Measurements from ENCODE around the gene PIP4K2C.
"Not testable (repeated sequence)": the region's sequence is repeated elsewhere in the genome, so short reads cannot be mapped to it uniquely, and the experiment has no call there.

PIP4K2C gene

DNA sequence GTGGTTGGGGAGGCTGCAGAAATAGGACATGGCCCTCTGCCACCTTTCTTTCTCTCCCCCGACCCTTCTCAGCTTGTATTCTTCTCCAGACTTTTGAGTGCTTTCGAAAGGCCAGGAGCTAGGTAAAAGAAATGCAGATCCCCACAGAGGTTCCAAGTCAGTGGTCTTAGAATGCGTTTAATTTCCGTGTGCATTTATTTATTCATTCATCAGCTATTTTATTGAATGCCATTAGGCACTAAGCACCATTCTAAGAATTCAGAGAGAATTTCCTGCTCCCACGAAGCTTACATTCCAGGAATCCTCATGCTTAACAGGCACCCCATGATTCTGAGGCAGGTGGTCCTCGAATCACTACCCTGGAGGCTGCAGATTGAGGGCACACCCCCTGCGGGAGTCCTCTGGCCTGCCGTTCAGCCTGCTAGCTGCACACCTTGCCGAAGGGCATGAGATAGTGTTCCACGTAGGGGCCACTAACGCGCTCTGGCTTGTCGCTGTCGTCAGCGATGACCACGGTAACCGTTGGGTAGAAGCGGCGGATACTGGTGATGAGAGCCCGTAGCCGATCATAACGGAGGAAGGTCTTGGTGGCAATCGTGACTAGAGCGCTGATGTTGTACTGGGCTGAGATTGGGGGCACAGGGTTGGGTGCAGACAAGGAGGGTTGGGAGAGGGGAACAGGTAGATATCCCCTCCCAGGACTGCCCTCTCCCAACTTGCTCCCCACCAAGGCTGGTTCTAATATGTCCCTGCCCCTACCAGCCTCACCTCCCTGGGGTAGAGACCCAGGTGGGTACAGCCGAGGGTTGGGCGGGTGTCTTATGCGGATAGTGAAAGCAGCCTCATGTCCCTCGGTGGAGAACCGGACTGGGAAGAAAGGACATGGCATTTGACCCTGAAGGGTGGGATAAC lies 37.5 kb downstream of the PIP4K2C start:
- no peak overlapping the region for H3K27ac ChIP-seq (ENCODE audit: insufficient read depth, low read depth, low read length, poor library complexity, severe bottlenecking)
- peaks cover 12% of the 10 kb centered on the region for H3K4me1 ChIP-seq (ENCODE audit: control insufficient read depth, insufficient read depth, low read length)
- peaks cover 100% of the 10 kb centered on the region for H3K27me3 ChIP-seq (ENCODE audit: control insufficient read depth, insufficient read depth, low read length, poor library complexity, severe bottlenecking)
- H3K36me3 ChIP-seq (ENCODE audit: control insufficient read depth, insufficient read depth, low read length): no peaks in the 10 kb centered on the region
- no peaks in the 10 kb centered on the region for H3K9me3 ChIP-seq (ENCODE audit: control insufficient read depth, low read length)
- WGBS, 2 experiments: 88 to 89% methylated on average over 29 of the region's 29 CpGs
- H3K4me3 ChIP-seq (ENCODE audit: insufficient read depth, low read depth, low read length): no peak overlapping the region

DNA sequence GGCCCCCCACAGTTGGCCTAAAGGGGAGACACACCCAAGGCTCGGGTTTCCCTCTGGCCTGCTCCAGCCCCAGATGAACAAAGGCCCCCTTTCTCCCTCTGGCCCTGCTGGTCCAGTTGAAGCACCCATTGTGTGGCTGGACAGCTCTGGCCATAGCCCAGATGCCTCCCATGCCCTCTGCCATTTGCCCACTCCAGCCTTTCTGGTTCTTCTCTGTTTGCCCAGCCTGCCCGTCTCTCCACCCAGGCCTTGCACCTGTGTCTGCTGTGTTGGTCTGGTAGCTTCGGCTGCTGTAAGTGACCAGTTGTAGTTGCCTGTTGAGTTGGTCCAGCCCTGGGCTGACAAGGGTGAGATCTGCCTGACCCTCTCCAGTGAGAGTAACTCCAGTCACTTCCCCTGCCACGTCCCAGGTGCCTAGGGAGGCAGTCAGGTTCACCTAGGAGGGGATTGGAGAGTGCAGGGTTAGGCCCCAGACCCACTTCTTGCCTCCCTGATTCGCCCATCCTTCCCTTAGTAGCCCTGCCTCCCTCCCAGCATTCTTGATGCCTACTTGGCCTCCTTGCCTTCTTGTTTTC lies 39.0 kb downstream of the PIP4K2C start:
- Histone ChIP-seq H3K27me3 (ENCODE audit: control insufficient read depth, insufficient read depth, low read length, poor library complexity, severe bottlenecking) (peaks cover 93% of the 10 kb centered on the region), H3K36me3 (ENCODE audit: control insufficient read depth, insufficient read depth, low read length) (no peaks in the 10 kb centered on the region), H3K9me3 (ENCODE audit: control insufficient read depth, low read length) (no peaks in the 10 kb centered on the region), H3K4me3 (ENCODE audit: insufficient read depth, low read depth, low read length) (no peak overlapping the region), H3K27ac (ENCODE audit: insufficient read depth, low read depth, low read length, poor library complexity, severe bottlenecking) (no peak overlapping the region), H3K4me1 (ENCODE audit: control insufficient read depth, insufficient read depth, low read length) (peaks cover 12% of the 10 kb centered on the region)
- 79 to 83% methylated on average over 5 of the region's 5 CpGs for WGBS, 2 experiments

DNA sequence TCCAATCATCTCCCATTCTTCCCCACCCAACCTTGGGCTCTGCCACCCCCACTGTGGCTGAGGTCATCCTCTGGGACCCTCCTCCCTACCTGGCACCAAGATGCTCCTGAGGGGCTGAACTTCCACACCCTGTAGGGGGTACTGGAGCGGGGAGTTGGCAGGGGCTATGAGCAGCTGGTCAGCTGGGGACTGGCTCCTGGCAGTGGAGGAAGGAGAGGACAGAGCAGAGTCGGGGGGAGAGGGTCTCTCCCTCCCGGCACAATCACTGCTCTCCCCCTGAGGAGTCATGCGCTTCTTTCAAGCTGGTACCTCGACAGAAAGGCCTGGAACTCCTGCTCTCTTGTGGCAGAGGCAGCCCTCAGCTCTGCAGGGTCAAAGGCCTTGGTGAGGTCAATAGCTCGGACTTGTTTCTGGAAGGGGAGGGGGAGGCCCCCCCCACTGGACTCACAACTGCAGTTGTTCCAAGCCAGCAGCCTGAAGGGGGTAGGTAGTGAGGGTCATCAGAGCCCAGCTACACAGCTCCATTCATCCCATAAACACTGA lies 40.0 kb downstream of the PIP4K2C start:
- Histone ChIP-seq H3K27me3 (ENCODE audit: control insufficient read depth, insufficient read depth, low read length, poor library complexity, severe bottlenecking) (peaks cover 89% of the 10 kb centered on the region), H3K4me3 (ENCODE audit: insufficient read depth, low read depth, low read length) (no peak overlapping the region), H3K4me1 (ENCODE audit: control insufficient read depth, insufficient read depth, low read length) (peaks cover 12% of the 10 kb centered on the region), H3K9me3 (ENCODE audit: control insufficient read depth, low read length) (no peaks in the 10 kb centered on the region), H3K36me3 (ENCODE audit: control insufficient read depth, insufficient read depth, low read length) (no peaks in the 10 kb centered on the region), H3K27ac (ENCODE audit: insufficient read depth, low read depth, low read length, poor library complexity, severe bottlenecking) (no peak overlapping the region)
- WGBS, 2 experiments: 53 to 57% methylated on average over 6 of the region's 6 CpGs

DNA sequence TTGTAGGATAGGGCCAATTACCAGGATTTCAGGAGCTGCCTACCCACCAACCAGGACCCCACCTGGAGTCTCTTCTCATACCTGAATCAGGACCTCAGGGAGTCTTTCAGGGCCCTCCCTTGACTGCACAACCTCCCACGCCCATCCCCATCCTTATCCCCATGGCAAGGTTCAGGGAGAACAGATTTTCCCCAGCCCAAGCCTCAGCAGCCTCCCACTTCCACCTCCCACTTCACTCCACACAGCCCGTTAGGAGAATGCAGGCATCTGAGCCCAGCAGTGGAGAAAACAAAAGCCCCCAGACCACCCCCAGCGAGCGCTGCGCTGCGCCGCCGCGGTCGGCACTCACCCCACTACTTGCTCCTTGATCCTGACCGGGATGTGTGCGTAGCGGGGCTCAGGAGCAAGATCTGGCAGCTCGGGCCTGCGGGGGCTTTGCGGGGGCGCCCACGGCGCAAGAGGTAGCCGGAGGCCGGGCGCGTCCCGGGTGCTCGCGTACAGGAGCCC lies 40.6 kb downstream of the PIP4K2C start:
- peaks cover 12% of the 10 kb centered on the region for H3K4me1 ChIP-seq (ENCODE audit: control insufficient read depth, insufficient read depth, low read length)
- H3K27me3 ChIP-seq (ENCODE audit: control insufficient read depth, insufficient read depth, low read length, poor library complexity, severe bottlenecking): peaks cover 83% of the 10 kb centered on the region
- 1 to 2% methylated on average over 26 of the region's 26 CpGs for WGBS, 2 experiments
- H3K9me3 ChIP-seq (ENCODE audit: control insufficient read depth, low read length): no peaks in the 10 kb centered on the region
- no peaks in the 10 kb centered on the region for H3K36me3 ChIP-seq (ENCODE audit: control insufficient read depth, insufficient read depth, low read length)
- peak overlapping the region; percentile 43 for H3K4me3 ChIP-seq (ENCODE audit: insufficient read depth, low read depth, low read length)
- no peak overlapping the region for H3K27ac ChIP-seq (ENCODE audit: insufficient read depth, low read depth, low read length, poor library complexity, severe bottlenecking)

DNA sequence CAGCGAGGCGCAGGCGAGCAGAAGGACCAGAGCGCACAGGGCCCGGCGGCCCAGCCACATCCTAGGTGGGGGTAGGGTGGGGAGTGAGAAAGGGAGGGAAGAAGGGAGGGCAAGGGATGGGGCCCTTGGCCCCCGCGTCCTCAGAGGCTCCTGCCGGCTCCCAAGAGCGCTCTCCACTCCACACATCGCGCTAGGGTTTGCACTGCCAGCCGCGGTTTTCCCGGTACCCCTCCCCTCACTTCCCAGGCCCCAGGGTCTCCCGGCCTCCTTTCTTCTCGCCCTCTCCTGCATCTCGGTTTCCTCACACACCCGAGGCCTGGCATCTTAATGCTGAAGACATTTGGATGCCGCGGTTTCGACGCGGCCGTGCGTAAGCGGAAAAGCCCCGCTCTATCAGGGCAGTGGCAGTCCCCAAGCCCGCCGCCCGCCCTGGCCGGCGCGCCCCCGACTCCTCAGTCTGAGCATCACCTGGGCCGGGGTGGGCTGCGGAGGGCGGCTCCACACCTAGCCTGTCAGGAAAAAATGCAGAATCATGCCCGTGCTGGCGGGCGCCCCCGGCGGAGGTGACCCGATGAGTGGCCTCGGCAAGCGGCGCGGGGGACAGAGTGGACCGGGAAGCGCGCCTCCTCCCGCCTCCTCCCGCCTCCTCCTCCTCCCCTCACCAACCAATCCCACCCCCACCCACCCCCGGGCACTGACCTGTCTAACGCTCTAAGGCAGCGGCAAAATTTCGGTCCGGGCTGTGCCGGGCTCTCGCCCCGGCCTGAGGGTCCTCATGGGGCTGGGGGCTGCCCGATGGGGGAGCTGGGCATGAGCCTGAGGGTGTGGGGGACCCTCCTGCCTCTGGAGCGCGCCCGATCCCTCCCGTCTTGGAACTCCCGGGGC lies 41.3 kb downstream of the PIP4K2C start:
- Histone ChIP-seq H3K36me3 (ENCODE audit: control insufficient read depth, insufficient read depth, low read length) (no peaks in the 10 kb centered on the region), H3K27me3 (ENCODE audit: control insufficient read depth, insufficient read depth, low read length, poor library complexity, severe bottlenecking) (peaks cover 76% of the 10 kb centered on the region), H3K4me3 (ENCODE audit: insufficient read depth, low read depth, low read length) (peak overlapping the region; percentile 43), H3K27ac (ENCODE audit: insufficient read depth, low read depth, low read length, poor library complexity, severe bottlenecking) (no peak overlapping the region), H3K4me1 (ENCODE audit: control insufficient read depth, insufficient read depth, low read length) (peaks cover 12% of the 10 kb centered on the region), H3K9me3 (ENCODE audit: control insufficient read depth, low read length) (no peaks in the 10 kb centered on the region)
- 0% methylated on average over 66 to 67 of the region's 67 CpGs for WGBS, 2 experiments

DNA sequence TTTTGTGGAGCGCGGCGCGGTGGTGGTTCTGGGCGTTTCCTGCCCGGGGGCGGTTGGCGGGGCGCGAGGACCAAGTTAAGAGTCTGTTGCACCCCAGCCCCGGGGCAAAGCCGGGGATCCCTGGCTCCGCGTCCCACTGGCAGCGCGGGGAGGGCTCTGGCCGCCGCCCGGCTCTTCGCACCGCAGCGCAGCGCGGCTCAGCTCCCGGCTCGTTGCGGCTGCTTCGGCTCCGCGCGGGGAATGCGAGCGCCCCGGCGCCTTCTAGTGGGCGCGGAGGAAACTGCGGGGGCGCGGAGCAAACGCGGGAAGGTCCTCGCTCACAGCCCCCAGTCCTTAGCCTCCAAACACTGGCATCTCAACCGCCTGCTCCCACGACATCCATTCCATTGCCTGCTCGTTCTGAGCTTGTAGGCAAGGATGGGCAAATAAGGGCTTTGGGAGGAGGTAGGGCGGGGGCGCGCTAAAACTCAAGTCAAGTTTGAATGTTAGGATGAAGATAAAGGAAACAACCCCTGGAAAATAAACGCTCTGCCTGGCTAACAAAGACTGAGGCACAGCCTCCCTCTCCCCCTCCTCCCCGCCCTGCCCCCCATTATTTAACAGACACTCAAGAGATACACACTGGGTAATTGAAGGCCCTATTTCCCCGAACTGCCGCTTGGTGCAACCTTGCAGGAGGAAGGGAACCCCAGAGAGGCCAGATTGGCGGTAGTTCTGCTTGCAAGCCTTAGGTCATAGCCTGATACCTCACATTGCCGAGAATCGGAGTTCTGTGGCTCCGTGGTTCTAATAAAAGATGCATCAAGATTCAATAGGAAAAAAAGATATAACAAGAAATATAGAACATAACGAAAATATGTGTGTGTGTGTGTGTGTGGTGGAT lies 42.2 kb downstream of the PIP4K2C start, which contains the start of gene B4GALNT1:
TSS of gene B4GALNT1 (minus strand) at position 244 of the 883 bp plus-strand sequence. CDS start 1,069 bp downstream, outside the sequence.
- no peaks in the 10 kb centered on the region for H3K9me3 ChIP-seq (ENCODE audit: control insufficient read depth, low read length)
- no peak within 1 kb of the TSS for H3K27ac ChIP-seq (ENCODE audit: insufficient read depth, low read depth, low read length, poor library complexity, severe bottlenecking)
- H3K36me3 ChIP-seq (ENCODE audit: control insufficient read depth, insufficient read depth, low read length): no peaks in the 10 kb centered on the region
- H3K4me1 ChIP-seq (ENCODE audit: control insufficient read depth, insufficient read depth, low read length): peaks cover 12% of the 10 kb centered on the region
- 3 to 5% methylated on average over 57 of the region's 58 CpGs for WGBS, 2 experiments
- peaks cover 67% of the 10 kb centered on the region for H3K27me3 ChIP-seq (ENCODE audit: control insufficient read depth, insufficient read depth, low read length, poor library complexity, severe bottlenecking)
- H3K4me3 ChIP-seq (ENCODE audit: insufficient read depth, low read depth, low read length): peak within 1 kb of the TSS; percentile 43

DNA sequence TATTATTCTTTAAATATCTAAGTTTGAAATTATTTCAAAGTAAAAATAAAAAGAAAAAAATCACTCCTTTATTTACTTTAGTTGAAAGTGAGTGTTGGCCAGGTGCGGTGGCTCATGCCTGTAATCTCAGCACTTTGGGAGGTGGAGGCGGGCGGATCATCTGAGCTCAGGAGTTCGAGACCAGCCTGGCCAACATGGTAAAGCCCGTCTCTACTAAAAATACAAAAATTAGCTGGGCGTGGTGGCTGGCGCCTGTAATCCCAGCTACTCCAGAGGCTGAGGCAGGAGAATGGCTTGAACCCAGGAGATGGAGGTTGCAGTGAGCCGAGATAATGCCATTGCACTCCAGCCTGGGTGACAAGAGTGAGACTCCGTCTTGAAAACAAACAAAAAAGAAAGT lies 45.7 kb downstream of the PIP4K2C start:
- H3K4me1 ChIP-seq (ENCODE audit: control insufficient read depth, insufficient read depth, low read length); H3K36me3 ChIP-seq (ENCODE audit: control insufficient read depth, insufficient read depth, low read length); H3K9me3 ChIP-seq (ENCODE audit: control insufficient read depth, low read length); H3K27ac ChIP-seq (ENCODE audit: insufficient read depth, low read depth, low read length, poor library complexity, severe bottlenecking); H3K4me3 ChIP-seq (ENCODE audit: insufficient read depth, low read depth, low read length): not testable (repeated sequence)
- 90 to 93% methylated on average over 9 of the region's 9 CpGs for WGBS, 2 experiments
- peaks cover 32% of the 10 kb centered on the region for H3K27me3 ChIP-seq (ENCODE audit: control insufficient read depth, insufficient read depth, low read length, poor library complexity, severe bottlenecking)

DNA sequence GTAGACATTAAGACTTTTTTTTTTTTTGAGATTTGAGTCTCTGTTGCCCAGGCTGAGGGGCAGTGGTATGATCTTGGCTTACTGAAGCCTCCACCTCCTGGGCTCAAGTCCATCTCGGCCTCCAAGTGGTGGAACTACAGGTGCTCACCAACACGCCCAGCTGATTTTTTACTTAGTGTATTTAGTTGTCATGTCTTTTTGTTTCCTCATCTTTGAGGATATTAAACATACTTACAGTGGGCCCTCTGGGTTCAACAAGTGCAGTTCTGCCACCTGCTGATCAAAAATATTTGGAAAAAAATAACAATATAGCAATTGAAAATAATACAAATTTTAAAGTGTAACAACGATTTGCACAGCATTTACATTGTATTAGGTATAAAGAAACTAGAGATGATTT lies 46.4 kb downstream of the PIP4K2C start:
- no peak overlapping the region for H3K27ac ChIP-seq (ENCODE audit: insufficient read depth, low read depth, low read length, poor library complexity, severe bottlenecking)
- WGBS, 2 experiments: 74 to 100% methylated on average over 1 to 2 of the region's 3 CpGs
- no peaks in the 10 kb centered on the region for H3K9me3 ChIP-seq (ENCODE audit: control insufficient read depth, low read length)
- H3K4me1 ChIP-seq (ENCODE audit: control insufficient read depth, insufficient read depth, low read length): no peaks in the 10 kb centered on the region
- no peaks in the 10 kb centered on the region for H3K36me3 ChIP-seq (ENCODE audit: control insufficient read depth, insufficient read depth, low read length)
- peaks cover 25% of the 10 kb centered on the region for H3K27me3 ChIP-seq (ENCODE audit: control insufficient read depth, insufficient read depth, low read length, poor library complexity, severe bottlenecking)
- no peak overlapping the region for H3K4me3 ChIP-seq (ENCODE audit: insufficient read depth, low read depth, low read length)

DNA sequence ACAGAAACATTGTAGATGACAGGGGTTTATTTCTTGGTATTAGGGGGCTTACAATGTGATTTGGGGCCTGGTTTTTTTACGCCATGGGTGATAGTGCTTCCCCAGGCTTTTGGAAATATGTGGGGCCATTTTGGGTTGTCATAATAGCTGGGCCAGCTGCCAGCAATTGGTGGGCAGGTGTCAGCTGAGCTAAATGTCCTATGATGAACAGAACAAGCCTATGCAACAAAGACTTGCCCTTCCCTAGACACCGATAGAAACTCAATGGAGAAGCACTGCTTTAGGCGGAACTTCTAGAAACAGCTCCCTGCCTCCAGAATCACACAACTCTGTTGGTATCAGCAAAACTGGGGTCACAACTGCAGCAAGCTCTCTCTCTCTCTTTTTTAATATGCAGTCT lies 47.1 kb downstream of the PIP4K2C start:
- Histone ChIP-seq H3K4me1 (ENCODE audit: control insufficient read depth, insufficient read depth, low read length) (no peaks in the 10 kb centered on the region), H3K9me3 (ENCODE audit: control insufficient read depth, low read length) (no peaks in the 10 kb centered on the region), H3K36me3 (ENCODE audit: control insufficient read depth, insufficient read depth, low read length) (no peaks in the 10 kb centered on the region), H3K27me3 (ENCODE audit: control insufficient read depth, insufficient read depth, low read length, poor library complexity, severe bottlenecking) (peaks cover 18% of the 10 kb centered on the region), H3K4me3 (ENCODE audit: insufficient read depth, low read depth, low read length) (no peak overlapping the region), H3K27ac (ENCODE audit: insufficient read depth, low read depth, low read length, poor library complexity, severe bottlenecking) (no peak overlapping the region)
- 88 to 94% methylated on average over 3 of the region's 3 CpGs for WGBS, 2 experiments
